SKM-1 treated with dmso at 0.1 percent for 144 hours (cell line): Measurements from ENCODE around the gene KDM6A.
"Not testable (repeated sequence)": the region's sequence is repeated elsewhere in the genome, so short reads cannot be mapped to it uniquely, and the experiment has no call there.

Experiments used
- DNase-seq: peaks from one replicate; lab custom pipeline; 2025; ENCODE audit not compliant: unreplicated experiment; lab: John Stamatoyannopoulos, UW

Gene KDM6A

GRCh38 chrX:45006002-45006800, 133.2 kb downstream of the KDM6A start:
- DNase-seq = no peak

GRCh38 chrX:45007598-45007997, 134.6 kb downstream of the KDM6A start:
- peak; percentile 7 for DNase-seq

GRCh38 chrX:45009371-45010000, 136.5 kb downstream of the KDM6A start:
- no peak for DNase-seq

- no peak for DNase-seq
These were observed 138.1 kb downstream of the KDM6A start for GRCh38 chrX:45011131-45011530.

- no peak for DNase-seq
These were observed 138.6 kb downstream of the KDM6A start for GRCh38 chrX:45011597-45011996.

GRCh38 chrX:45017946-45018345, 145.0 kb downstream of the KDM6A start:
- DNase-seq = no peak

- no peak for DNase-seq
These were observed 149.2 kb downstream of the KDM6A start for GRCh38 chrX:45022150-45022549.

- no peak for DNase-seq
These were observed 151.5 kb downstream of the KDM6A start for GRCh38 chrX:45024501-45024900.

GRCh38 chrX:45026036-45026435, 153.0 kb downstream of the KDM6A start:
- no peak for DNase-seq

GRCh38 chrX:45031830-45032378, 158.9 kb downstream of the KDM6A start:
- DNase-seq = no peak

GRCh38 chrX:45035071-45035470, 162.1 kb downstream of the KDM6A start:
- no peak for DNase-seq

GRCh38 chrX:45036161-45036560, 163.2 kb downstream of the KDM6A start:
- no peak for DNase-seq

- DNase-seq = not testable (repeated sequence)
These were observed 167.1 kb downstream of the KDM6A start for GRCh38 chrX:45040137-45040536.

- no peak for DNase-seq
These were observed 173.4 kb downstream of the KDM6A start for GRCh38 chrX:45046417-45046816.

- no peak for DNase-seq
These were observed 177.6 kb downstream of the KDM6A start for GRCh38 chrX:45050558-45050957.

GRCh38 chrX:45056428-45057145, 183.6 kb downstream of the KDM6A start:
- DNase-seq = no peak

GRCh38 chrX:45059906-45060305, 186.9 kb downstream of the KDM6A start:
- DNase-seq = not testable (repeated sequence)

GRCh38 chrX:45063319-45064095, 190.5 kb downstream of the KDM6A start:
- DNase-seq = no peak

GRCh38 chrX:45068569-45068968, 195.6 kb downstream of the KDM6A start:
- no peak for DNase-seq

GRCh38 chrX:45070116-45071007, 197.4 kb downstream of the KDM6A start:
- DNase-seq = peak; percentile 0
